HG02623 (cell line): Measurements from ENCODE around the gene ADGRG2.
"Not testable (repeated sequence)": the region's sequence is repeated elsewhere in the genome, so short reads cannot be mapped to it uniquely, and the experiment has no call there.

ENCODE experiments used
- ATAC-seq: cut with Tn5 transposase; IDR thresholded peaks from one replicate; pipeline ENCODE4 v1.9.1; 2021; ENCODE audit warnings: moderate library complexity; ENCODE audit not compliant: unreplicated experiment

Gene ADGRG2

DNA sequence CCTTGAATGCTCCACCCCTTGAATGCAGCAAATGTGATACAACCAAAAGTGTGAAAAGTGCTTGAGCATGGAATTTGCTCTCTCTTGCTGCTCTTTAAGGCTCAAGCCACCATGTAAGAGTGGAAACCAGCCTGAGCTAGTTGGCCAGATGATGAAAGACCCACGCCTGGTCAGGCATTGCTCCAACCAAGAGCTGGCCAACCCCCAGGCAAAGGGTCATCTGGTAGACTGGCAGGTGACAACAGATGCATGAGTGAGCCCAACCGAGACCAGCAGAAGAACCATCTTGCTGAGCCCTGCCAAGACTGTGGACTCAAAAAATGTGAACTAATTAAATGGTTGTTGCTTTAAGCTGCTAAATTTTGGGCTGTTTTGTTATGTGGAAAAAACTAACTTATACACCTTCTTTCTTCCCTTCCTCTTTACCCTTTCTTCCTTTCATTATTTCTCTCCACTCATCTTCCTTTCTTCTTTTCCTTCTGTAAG is 32.7 kb downstream of the ADGRG2 start:
- ATAC-seq = no peak

DNA sequence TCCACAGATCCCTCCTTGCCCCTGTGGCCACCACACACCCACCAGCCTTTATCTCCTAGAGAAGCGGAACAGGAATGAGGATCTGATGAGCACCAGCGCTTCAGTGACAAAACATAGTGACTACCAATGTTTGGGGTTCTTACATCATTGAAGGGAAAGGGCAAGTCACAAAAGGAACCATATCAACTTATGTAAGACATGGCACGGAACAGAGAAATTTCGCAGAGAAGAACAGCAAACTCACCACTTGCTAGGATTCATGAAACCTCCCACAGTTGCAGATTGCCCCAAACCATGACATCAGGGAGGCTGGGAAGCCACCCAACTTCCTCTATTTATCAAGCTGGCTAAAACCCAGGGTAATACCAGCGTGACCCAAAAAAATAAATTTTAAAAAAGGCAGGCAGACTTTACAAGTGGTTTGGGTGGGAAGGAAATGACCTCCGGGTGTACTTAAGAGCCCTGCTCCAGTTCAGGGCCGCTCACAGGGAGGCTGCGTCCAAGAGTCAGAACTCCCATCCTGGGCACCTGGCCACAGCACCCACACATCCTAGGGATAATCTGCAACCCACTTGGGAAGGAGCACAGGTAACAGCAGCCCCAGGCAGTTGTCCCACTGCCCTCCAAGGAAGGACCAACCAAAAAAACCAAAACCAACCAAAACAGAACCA is 36.0 kb downstream of the ADGRG2 start:
- ATAC-seq = no peak

DNA sequence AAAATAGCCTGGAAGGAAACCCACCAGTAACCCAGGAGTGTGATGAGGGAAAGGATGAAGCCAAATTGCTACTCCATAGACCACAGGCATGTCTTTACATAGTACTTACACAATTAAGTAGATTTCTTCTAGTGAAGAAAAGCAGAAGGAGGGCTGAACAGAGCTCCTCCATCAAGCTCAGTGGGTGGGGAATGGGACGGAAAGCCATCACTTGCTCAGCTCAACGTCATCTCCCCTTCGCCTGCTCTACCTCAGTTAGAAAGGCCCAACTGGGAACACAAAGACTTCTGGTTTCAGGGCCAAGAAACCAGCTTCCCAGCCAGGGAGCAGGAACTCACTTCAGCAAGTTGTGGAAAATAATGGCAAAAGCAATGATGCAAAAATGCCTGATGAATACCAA is 36.6 kb downstream of the ADGRG2 start:
- ATAC-seq = no peak

DNA sequence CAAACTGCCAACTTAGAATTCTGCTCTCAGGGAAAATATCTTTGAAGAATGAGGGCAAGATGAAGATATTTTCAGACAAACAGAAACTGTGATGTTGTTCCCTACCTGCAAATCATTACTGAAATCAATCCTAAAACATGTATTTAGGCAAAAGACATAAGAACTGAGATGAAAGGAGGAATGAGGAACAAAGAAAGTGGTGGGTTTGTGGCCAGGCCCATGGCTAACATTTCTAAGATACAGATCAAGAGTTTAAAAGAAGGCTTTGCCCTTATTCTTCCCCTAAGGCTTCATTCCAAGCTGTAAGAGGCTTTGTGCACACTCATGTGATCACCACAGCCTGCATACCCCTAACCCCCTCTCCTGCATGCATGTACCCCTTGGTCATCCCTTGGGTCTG is 46.5 kb downstream of the ADGRG2 start:
- ATAC-seq = no peak

DNA sequence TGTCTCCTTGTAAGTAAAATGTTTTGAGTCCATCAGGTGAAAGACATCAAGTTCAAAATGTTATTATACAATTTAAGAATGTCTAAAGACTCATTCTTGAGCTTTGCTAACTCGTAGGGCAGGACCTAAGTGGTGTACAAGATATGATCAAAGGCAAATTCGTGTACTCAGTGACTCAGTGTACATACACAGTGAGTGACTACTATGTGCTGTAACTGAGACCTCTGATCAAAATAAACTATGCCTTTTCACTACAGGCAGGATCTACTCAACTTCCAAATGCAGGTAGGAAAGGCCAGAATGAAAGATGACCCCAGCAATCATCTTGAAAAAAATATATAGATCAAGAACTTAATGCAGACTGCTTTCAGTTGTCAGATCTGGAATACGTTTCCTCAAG is 49.9 kb downstream of the ADGRG2 start:
- ATAC-seq = no peak

DNA sequence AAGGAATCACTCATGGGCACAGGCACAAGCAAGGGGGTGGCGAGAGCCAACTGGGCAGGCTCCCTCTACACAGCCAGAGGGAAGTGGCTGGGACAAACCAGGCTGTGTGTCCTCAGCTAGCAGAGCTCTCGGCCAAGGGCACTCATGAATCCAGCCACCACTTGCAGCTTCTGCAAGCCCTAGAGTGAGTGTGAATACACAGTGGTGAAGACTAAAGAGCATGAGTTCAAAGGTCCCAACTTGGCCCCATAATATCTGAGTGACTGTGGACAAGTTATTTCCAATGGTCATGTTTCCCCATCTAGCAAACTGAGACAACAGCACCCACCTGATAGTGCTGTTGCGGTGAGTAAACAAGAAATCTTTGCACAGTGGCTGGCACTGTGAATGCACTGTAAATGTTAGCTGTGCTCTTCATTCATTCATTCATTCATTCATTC is 51.7 kb downstream of the ADGRG2 start:
- no peak for ATAC-seq

DNA sequence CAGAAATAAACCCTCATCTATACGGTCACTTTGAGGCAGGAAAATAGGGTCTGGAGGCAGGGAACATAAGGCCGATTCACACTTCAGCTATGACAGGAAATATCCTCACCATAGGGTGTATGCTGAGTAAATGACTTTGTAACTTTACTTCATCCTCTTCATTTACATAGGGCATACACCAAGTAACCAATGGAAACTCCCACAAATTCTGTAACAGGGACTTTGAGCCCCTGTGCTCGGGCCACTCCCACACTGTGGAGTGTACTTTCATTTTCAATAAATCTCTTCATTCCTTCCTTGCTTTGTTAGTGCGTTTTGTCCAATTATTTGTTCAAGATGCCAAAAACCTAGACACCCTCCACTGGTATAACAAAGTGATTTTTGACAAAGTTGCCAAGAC is 55.3 kb downstream of the ADGRG2 start:
- not testable (repeated sequence) for ATAC-seq

DNA sequence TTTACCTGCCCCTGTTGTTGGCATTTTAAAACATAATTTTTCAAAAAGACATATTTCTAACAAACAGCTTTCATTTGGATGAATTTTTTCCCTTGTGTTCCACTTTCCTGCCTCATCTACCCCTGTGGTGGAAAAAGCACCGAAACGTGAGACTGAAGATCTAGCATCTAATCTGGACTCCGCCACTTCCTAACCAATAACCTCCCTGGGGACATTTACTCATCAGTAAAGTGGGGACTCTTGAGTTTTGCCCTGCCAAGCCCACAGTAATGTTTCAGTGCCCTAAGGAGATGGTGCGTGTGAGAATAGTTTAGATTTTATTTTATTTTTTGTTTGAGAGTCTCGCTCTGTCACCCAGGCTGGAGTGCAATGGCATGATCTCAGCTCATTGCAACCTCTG is 56.7 kb downstream of the ADGRG2 start:
- ATAC-seq = no peak

DNA sequence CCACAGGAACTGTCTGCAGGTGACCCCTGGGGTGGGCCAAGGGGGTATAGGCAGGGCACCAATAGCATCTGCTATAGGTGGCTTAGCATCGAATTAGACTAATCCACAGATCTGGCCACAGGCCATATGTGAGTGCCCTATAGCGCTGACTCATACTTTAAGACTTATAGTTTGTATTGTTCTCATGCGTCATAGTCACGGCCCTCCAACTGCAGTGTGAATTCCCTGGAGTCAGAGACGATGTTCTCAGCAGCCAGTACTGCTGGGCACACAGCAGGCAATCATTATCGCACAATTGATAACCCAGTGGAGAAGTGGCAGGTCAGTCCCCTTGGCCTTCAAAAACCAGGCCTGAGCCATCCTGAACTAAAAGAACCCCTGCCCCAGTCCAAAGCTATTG is 58.1 kb downstream of the ADGRG2 start:
- no peak for ATAC-seq

DNA sequence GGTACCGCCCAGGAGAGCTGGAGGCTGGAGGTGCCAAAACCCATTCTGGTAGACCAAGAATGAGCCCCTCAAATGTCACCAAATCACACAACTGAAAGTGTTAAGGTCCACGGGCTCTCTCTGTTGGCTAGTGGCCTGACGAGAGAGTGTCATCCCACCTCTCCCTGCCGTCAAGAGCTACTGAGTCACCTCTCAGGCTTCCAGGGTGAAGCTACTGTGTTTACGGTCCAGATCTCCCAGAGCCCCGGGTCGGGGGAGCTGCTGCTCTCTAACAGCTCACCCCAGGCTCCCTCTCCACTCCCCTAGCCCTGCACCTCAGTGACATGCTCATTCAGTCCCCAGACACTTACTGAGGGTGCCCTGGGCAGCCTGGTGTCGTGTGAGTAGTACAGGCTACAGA is 59.2 kb downstream of the ADGRG2 start:
- no peak for ATAC-seq

DNA sequence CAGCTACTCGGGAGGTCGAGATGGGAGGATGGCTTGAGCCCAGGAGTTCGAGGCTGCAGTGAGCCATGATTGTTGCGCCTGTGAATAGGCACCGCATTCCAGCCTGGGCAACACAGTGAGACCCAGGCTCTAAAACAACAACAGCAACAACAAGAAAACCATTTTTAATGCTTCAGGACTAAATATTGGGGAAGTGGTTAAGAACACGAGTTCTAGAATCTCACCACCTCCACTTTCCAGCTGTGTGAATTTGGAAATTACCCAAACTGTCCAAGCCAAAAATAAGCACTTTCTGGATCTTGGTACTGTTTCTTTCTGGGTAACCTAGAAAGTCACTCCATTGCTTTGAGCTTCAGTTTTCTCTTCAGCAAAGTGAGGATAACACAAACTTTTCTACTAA is 63.2 kb downstream of the ADGRG2 start:
- no peak for ATAC-seq

DNA sequence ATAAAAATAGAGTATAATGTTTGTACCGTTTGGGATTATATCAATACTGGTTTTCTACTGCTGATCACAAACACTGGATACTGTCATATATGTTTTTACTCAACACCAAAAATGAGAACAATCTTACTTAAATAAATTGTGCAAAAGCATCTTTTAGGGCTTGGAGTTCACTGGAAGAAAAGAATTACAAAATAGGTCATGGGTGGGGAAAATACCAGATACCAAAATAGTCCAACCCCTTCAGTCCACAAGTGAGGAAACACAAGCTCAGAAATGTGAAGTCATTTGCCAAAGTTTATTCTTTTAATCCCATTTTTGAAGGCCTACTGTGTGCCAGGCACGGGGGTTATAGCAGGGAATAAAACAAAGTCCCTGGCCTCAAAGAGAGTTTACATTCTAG is 64.4 kb downstream of the ADGRG2 start:
- ATAC-seq = no peak

DNA sequence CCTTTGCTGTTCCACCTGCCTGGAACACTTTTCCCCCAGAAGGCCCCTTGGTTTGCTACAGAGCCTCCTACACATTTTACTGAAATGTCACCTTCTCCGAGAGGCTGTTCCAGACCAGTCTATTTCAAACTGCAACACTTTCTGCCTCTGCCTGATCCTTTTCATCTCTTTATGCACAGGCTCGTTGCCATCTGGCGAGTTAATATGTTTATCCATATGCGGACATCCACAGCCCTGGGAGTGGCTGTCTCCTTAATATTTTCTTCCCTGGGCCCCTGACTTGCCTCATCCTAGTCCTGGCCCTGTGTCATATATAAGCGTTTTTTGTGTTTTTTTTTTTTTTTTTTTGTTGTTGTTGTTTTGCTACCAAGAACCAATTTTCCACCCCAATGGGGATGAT is 73.2 kb downstream of the ADGRG2 start:
- no peak for ATAC-seq

DNA sequence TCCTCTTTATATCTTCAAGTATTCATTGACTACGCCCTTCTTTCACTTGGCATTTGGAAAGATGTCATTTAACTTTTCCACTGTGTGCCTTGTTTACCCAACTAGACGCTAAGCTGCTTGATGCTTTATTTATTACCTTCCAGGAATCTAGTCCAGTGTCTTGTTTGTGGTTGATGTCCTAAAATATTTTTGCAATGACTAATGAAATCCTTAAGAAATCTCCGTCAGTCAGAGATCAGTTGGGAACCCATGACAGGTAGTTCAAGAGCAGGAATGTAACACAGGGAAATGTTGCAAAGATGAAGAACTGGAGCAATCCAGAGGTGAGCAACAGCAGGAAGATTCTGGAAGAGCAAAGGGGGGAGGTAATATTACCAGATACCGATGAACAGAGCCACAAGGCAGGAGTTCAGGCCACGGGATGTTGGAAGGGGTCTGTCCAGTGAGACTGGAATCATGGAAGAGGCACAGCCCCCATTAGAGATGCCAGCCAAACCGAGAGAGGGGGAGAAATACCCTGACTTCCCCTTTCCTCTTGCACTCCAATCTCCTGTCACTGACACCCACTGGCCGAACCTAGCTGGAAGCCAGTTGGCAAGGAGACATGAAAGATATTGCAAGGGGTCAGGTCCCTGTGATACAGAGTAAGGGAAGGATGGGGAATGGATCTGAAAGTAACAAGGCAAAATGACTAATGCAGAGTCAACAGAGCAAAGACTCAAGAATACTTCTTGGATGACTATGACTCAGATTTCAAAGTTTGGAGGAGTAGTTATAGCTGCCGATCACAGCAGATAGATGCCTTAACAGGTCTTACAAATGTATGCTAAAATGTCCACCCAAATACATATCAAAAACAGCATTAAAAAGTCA is 75.7 kb downstream of the ADGRG2 start:
- no peak for ATAC-seq

DNA sequence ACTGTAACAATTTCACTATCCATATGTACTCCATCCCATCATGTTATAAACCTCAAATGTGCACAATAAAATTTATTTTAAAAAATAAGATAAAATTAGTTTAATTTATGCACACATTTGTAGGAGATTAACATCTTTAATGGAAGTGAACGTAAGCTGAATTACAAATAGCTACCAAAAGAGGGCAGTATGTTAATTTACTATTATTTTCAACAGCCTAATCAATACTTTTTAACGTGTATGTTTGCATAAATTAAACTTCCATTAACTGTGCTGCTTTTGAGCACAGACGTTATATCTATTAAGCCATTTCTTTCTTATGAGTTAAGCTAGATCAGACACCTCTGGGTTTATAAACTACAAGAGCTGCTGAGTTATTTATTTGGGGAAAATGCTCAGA is 81.9 kb downstream of the ADGRG2 start:
- ATAC-seq = no peak

DNA sequence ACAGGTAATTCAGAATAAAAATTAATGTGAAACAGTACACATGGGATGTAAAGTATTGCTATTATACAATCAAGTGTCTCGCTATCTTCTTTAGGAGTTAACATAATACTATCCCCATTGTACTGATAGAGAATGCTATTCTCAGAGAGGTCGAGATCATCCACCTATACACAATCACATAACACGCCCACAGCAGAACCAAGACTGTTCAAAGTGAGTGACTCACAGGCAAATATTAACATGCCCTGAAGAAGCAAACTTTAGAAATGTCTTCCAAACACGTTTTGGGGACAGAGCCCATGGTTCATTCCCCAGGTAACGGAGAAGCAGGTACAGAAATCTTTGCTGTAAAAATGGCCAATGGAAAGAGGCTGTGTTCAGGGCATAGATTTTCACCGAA is 88.2 kb downstream of the ADGRG2 start:
- no peak for ATAC-seq

DNA sequence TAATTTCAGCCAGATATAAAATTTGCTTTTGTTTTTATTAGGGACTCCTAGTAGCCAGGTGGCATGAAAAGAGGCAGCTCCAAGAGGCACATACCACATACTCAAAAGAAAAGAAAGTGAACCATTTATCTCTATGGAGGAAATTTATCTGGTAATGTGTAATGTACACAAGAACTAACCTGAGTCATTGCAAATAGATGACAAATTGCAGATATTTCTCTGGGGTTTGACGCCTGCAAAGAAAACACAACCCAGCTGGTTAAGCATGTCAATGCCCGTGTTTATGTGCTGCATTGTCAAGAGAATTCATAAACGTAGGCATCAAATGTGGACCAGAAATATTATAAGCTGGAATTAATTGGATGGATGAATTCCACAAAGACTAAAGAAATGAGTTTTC is 91.5 kb downstream of the ADGRG2 start:
- no peak for ATAC-seq

DNA sequence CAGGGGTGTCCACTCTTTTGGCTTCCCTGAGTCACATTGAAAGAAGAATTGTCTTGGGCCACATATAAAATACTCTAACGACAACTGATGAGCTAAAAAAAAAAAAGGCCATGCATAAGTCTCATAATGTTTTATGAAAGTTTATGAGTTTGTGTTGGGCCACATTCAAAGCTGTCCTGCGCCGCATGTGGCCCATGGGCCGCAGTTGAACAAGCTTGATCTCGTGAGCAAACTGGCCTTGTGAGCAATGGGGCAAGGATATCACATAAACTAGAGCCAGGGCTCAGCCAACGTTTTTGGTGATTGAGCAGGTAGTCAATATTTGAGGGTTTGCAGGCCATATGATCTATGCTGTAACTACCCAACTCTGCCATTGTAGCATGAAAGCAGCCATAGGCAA is 93.7 kb downstream of the ADGRG2 start:
- no peak for ATAC-seq

DNA sequence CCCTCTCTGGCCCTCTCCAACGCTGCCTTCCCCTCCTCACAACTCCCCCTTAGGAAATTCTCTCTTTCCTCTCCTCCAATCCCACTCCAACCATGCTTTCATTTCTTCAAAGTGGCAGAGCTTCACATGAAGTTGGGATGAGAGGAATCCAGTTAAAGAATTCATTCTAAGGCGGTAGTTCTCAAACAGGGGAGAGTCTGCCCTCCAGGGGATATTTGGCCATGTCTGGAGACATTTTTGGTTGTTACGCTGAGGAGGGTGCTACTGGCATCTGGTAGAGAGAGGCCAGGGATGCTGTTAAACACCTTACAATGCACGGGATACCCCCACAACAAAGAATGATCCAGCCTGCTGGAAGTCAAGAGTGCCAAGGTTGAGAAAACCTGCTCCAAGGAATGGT is 97.9 kb downstream of the ADGRG2 start:
- no peak for ATAC-seq

DNA sequence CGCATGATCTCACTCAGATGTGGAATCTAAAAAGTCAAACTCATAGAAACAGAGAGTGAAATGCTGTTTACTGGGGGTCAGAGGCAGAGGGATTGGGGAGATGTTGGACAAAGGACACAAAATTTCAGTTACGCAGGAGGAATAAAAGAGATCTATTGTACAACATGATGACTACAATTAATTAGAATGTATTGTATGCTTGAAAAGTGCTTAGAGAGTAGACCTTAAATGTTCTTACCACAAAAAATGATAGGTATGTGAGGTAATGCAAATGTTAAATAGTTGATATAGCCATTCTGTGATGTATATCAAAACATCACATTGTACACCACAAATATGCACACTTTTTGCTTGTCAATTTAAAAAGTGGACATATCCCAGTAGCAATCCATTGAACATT is 102.3 kb downstream of the ADGRG2 start:
- ATAC-seq = no peak

DNA sequence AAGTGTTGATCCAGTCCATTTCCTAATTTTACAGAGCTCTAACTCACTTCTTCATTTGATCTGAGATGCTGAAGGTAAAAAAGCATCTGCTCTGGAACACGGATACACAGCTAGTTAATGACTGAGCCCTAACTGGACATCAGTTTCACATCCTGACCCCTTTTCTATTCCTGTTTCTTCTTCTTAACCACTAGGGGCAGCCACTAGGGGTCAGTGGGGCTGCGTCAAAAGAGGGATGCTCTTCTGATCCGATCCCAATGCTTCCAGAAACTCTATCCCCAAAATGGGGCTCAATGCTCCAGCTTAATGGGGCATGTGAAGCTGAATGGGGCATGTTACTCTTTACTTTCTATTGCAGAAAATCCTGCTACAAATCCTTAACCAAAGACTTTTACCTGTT is 105.0 kb downstream of the ADGRG2 start:
- no peak for ATAC-seq

DNA sequence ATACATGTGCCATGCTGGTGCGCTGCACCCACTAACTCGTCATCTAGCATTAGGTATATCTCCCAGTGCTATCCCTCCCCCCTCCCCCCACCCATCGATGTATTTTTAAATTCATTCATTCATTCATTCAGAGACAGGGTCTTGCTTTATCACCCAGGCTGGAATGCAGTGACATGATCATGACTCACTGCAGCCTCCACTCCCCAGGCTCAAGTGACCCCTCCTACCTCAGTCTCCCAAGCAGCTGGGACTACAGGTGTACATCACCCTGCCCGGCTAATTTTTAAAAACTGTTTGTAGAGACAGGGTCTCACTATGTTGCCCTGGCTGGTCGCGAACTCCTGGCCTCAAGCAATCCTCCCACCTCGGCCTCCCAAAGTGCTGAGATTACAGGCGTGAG is 105.7 kb downstream of the ADGRG2 start:
- ATAC-seq = not testable (repeated sequence)
